ENCODE results near the gene PAXX.

DNA sequence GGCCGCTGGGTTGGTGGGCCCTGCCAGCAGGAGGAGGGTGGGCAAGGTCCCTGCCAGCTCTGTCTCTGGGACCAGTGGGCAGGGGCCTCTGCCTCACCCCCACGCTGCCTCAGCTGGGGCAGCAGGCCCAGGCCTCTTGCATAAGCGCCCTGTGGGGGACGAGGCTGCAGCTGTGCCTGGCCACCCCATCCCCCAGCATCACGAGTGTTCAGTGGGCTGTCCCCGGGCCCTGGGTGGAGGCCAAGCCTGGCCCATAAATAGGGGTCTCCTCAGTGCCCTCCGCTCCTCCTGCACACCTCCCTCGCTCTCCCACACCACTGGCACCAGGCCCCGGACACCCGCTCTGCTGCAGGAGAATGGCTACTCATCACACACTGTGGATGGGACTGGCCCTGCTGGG lies 15.0 kb upstream of the PAXX start, which contains the start of gene PTGDS:
- TF ChIP-seq, protein P1, sequence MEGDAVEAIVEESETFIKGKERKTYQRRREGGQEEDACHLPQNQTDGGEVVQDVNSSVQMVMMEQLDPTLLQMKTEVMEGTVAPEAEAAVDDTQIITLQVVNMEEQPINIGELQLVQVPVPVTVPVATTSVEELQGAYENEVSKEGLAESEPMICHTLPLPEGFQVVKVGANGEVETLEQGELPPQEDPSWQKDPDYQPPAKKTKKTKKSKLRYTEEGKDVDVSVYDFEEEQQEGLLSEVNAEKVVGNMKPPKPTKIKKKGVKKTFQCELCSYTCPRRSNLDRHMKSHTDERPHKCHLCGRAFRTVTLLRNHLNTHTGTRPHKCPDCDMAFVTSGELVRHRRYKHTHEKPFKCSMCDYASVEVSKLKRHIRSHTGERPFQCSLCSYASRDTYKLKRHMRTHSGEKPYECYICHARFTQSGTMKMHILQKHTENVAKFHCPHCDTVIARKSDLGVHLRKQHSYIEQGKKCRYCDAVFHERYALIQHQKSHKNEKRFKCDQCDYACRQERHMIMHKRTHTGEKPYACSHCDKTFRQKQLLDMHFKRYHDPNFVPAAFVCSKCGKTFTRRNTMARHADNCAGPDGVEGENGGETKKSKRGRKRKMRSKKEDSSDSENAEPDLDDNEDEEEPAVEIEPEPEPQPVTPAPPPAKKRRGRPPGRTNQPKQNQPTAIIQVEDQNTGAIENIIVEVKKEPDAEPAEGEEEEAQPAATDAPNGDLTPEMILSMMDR (IDR thresholded peaks at IDR 0.05): no peak
- TF ChIP-seq POLR2A (IDR thresholded peaks at IDR 0.05): no peak

Data from body of pancreas (tissue), 4 donors.